Measurements from ENCODE around the gene HPCAL1. TPM values are rescaled to one million over a fixed set of nuclear protein-coding genes. Genes with fewer than 3 reads are reported as not detected.
A peak's percentile ranks its signal among the peaks of the same experiment; 100 is the strongest.
"Not testable (repeated sequence)": the region's sequence is repeated elsewhere in the genome, so short reads cannot be mapped to it uniquely, and the experiment has no call there.

The HPCAL1 gene
- total RNA-seq, 1 donor from 2014 or later: 27.5 TPM

DNA sequence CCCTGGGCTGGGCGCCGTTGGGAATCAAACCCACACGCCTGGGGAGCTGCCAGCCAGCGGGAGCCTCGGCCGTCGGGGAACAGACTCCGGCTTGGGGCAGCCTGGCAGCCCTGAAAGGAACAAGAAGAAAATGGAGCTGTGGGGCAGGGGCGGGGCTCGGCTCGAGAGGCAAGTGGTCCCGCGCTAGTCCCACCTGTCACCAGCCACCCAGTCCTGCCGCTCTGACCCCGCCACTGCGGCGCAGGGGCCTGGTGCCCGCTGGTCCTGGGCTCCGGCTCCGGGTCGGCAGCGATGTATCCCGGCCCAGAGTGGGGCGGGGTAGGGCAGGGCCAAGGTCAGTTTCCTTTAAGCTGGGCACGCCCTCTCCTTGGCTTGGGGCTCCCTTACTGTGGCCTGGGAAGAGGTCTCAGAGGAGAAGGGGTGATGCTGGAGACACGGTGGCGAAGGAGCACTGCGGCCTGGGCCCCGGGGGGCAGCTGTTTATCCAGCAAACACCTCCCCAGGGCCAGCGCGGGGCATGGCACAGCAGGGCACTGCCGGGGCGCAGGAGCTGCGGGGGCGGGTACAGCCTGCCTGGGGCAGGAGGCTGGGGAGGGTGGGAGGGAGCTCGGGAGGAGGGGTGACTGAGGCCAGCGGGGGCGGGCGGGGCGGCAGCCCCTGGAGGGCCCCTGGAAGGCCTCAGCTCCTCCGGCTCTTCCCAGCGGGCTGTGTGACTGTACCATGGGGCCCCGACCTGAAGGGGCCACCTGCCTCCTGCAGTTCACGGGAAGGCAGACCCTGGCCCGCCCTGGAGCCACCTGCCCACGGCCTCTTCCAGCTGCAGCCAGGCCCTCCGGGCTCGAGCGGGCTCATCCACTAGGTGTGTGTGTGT is 129.8 kb downstream of the HPCAL1 start:
- ATAC-seq (peak; percentile 15), DNase-seq (ENCODE audit: low spot score) (no peak)

DNA sequence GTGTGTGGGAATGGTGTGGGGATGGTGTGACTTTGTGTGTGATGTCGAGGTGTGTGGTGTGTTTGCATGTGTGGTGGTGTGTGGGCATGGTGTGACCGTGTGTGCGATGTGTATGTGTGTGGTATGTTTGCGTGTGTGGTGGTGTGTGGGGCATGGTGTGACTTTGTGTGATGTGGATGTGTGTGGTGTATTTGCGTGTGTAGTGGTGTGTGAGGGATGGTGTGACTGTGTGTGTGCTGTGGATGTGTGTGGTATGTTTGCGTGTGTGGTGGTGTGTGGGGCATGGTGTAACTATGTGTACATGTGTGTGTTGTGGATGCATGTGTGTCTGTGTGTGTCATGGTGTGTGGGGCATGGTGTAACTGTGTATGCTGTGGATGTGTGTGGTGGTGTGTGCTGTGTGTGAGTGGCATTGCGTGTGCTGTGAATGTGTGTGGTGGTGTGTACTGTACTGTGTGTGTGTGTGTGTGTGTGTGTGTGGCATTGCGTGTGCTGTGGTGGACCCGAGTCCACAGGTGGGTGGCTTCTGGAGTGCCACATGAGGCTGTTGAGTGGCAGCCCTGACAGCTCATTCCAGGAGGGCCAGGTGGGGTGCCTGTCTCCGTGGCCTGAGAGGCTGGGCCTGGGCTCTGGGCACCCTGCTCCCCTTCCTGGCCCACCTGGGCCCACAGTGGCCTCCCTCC is 130.7 kb downstream of the HPCAL1 start:
- no peak for ATAC-seq

DNA sequence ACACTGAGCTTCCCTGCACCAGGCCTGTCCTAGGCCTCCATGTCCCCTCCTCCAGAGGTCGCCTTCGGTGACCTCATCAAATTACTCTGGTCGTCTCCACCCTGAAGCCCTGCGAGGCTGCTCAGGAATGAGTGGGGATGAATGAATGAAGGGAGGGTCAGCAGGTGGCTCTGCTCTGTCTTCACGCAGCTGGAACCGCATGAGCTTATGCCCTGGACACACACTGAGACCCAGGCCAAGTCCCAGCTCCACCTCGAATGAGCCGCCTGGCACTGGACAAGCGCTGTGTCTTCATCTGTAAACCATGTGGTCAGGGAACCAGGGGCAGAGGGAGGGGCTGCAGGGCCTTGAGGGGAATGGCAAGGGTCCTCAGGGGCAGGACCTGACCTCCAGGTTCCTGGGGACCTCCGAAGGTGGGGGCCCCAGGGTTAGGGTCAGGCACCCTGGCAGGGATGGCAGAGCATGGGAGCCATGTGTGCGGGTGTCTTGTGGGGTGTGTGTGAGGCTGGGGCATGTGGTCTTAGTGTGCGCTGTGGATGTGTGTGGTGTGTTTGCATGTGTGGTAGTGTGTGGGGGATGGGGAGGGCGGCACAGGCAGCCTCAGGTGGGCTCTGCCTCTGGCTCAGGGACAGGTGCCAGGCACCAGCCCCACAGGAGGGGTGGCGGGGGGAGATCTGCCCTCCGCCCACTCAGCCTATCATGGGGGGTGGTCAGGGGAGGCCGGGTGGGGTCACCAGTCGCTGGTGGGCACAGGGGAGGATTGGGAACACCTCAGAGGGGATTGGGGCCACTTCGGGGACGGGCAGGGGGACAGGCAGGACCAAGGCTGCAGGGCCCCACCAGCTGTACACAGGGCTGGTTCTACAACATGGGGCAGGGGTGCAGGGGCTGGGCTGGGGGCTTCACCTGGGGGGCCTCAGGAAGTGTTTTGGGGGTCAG is 131.5 kb downstream of the HPCAL1 start:
- peak; percentile 44 for DNase-seq (ENCODE audit: low spot score)
- no peak for ATAC-seq

More for the DNA sequence above, 130.7 kb downstream of the HPCAL1 start:
- DNase-seq (ENCODE audit: low spot score): no peak

DNA sequence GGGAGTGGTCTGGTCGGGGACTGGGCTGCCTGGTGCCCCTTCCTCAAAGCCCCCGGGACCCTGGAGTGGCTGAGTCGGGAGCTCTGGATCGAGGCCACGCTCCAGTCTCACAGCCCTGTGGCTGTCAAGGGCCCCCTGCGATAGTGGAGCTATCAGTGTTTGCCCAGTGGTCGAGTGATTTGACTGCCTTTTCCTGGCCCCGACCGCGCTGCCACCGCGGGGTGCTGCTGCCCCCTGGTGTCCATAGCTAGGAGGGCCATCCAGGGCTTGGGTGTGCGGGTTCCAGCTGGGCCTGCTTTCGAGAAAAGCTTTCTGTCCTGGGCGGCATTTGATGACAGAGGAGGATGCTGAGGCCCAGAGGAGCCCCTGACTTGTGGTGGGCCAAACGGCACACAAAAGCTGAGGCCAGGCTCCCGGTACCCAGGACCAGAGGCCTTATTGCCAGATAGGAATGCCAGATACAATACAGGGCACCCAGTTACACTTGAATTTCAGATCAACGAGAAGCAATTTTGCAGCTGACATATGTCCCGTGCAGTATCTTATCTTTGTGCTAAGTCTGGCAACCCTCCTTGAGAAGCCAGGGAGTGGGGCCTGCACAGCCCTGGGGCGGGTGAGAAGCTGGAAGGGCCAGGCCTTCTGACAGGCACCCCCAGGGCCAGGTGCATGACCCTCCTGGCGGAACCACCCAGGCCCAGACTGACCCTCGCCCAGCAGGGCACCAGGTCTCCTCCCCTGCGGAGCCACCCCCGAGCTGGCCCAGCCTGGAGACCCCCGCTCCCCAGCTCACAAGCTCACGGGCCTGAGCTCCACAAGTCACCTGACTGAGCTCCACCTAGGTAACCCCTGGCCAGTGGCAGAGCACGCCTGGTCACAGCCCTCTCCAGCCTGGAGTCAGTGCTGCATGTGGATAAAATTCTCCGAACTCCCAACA is 132.4 kb downstream of the HPCAL1 start:
- peak; percentile 73 for DNase-seq (ENCODE audit: low spot score)
- ATAC-seq: peak; percentile 83

DNA sequence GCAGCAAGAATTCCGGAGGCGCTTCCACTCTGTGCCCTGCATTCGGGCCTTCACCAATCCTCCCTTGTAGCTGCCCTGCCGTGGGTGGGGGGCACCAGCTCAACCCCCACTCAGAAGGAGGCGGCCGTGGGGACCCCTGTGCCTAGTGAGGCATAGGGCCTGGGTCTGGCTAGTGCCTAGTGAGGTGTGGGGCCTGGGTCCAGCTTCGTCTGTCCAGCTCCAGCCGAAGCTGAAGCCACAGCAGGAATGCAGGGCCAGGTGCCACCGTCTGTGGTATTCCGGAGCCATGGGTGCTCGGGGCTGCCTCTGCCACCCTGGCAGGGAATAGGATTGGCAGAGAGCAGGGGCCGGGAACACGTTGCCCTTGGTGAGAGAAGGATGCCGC is 133.1 kb downstream of the HPCAL1 start:
- DNase-seq (ENCODE audit: low spot score) (no peak), ATAC-seq (no peak)

DNA sequence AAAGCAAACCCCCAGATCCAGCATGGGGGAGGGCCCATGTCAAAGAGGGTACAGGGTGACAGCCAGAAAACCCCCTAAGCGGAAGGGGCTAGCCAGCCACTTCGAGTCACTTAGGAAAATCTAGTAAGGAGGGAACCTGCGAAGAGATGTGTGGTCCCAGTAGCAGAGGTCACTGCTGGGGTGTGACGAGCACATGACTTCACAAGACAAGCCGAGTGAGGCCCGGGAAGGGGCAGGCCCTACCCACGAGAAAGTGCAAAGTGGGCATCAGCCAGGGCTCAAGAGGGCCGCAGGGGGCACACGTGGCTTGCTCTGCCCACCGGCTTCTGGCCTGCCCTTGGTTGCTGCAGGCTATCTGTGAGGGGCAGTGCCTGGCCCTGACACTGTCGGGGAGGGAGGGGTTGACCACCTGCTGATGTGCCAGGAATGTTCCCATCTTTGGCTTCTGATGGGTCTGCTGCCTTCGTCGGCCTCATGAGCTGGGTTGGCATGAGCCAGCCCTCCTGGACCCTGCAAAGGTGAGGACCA is 133.9 kb downstream of the HPCAL1 start:
- no peak for ATAC-seq
- DNase-seq (ENCODE audit: low spot score): no peak

DNA sequence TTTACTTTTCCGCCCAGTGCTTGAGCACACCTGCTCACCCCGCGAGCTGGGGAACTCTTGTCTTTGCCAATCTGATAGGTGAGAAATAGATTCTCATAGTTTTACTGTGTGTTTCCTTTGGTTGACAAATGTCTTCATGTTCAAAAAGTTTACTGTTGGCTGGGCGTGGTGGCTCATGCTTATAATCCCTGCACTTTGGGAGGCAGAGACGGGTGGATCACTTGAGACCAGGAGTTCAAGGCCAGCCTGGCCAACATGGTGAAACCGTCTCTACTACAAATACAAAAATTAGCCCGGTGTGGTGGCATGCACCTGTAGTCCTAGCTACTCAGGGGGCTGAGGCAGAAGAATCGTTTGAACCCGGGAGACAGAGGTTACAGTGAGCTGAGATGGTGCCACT is 135.1 kb downstream of the HPCAL1 start:
- DNase-seq (ENCODE audit: low spot score): no peak
- no peak for ATAC-seq

DNA sequence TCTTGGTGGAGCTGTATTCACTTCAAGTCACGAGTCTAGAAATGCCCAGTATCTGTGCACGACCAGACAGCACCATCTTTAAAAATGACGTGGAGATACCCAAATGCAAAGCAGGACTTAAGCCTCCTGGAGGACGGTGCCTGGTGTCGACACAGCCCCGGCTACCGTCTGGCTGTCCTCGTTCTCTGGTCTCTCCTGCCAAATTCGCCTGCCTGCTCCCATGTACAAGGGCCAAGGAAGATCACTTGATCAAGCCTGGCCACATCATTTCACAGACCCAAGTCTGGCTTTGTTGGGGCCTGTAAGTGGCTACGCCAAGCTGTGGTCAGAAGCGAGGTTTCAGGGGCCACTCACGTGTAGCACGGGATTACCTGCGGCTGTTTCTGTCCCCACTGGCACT is 136.0 kb downstream of the HPCAL1 start:
- ATAC-seq: peak; percentile 52
- no peak for DNase-seq (ENCODE audit: low spot score)

DNA sequence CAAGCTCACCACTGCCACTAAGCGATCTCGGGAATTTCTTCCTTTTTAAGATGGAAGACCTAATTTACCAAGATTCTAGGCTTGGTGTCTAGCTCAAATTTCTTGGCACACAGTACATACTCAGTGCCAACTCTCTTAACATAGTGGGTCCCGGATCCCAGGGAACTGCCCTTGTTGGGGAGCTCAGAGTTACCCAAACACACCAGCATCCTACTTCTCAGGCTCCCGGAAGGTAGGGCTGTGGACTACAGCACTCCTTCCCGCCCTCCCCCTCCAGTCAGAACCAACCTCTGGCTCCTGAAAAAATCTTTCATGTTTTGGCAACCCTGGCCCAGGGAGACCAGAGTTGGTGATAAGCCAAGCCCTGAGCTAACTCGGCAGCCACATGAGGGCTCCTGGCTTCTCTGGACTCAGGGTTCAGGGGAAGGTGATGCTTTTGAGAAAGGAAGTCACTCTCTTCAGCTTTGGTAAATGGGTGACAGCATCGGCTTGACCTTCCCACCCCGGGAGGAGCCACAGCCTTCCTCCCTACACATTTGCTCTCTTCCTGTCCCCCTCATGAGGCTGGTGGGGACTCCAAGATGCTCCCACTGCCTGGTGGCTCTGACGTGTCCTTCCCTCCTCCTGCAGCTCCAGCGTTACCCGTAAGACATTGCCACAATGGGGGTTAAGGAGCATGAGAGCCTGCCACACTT is 136.6 kb downstream of the HPCAL1 start:
- no peak for DNase-seq (ENCODE audit: low spot score)
- ATAC-seq: peak; percentile 75

DNA sequence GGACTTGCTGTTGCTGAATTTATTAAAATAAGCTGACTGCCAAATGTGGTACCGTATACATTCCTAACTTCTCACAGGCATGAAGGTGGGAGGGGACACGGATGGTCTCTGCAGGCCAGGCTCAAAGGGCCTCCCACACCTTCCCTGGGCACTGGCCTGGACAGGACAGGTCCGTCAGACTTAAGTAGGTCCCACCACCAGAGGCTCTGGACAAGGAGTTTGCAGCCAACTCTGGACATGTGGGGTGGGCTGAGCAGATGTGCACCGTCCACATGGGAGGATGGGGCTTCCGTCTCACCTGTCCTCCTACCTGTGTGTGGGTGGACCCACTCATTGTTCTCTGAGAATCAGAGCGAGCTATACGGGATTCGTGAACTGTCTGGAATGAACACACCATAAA is 137.3 kb downstream of the HPCAL1 start:
- DNase-seq (ENCODE audit: low spot score) (no peak), ATAC-seq (no peak)

DNA sequence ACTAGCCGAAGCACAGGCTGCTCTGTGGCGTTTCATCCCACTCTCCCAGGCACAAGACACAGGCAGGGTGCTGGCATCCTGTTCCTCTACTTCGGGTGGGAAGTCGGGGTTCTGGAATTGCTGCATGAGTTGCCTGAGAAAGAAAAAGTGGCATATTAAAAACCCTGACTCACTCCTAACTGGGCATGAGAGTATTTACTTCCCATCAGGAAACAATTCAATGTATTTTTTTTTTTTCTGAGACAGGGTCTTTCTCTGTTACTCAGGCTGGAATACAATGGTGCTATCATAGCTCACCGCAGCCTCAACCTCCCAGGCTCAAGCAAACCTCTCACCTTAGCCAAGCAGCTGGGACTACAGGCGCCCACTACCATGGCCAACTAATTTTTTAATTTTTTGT is 138.0 kb downstream of the HPCAL1 start:
- DNase-seq (ENCODE audit: low spot score) (no peak), ATAC-seq (no peak)

DNA sequence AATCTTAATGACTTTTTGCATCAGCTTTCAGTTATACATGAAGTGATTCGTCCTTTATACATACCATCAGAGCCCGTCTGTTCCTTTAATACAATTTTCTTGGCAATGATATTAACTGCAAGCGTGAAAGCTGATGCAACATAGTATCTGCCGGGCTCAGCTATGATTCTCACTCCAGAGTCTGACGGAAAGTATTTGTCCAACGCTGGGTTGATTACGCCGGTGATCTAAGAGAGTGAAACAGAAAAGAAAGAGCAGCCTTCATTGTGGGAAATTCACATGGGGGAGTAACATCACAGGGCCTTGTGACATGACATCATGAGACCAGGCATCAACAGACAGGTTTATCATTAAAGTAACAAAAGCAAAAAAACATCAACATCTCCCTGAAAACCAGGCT is 139.2 kb downstream of the HPCAL1 start:
- DNase-seq (ENCODE audit: low spot score) (no peak), ATAC-seq (no peak)

DNA sequence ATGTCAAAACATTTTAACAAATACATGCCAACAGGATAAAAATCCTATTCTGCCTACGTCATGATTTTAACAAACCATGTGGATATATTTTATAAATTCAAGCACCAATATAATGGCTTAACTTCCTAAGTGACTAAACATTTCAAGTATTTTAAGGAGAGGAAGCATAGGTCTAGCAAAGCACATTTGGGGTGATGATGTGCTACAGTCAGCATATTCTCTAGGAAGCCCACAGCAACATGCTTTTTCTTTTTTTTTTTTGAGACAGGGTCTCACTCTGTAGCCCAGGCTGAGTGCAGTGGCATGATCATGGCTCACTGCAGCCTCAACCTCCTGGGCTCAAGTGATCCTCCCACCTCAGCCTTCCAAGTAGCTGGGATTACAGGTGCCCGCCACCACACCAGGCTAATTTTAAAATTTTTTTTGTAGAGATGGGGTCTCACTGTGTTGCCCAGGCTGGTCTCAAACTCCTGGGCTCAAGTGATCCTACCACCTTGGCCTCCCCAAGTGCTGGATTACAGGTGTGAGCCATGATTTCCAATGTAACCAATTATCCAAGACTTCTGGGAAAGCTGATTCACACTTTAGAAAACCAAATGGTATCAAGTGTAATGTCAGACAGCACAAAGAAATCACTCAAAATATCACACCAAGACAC is 139.9 kb downstream of the HPCAL1 start:
- not testable (repeated sequence) for ATAC-seq; DNase-seq (ENCODE audit: low spot score)

DNA sequence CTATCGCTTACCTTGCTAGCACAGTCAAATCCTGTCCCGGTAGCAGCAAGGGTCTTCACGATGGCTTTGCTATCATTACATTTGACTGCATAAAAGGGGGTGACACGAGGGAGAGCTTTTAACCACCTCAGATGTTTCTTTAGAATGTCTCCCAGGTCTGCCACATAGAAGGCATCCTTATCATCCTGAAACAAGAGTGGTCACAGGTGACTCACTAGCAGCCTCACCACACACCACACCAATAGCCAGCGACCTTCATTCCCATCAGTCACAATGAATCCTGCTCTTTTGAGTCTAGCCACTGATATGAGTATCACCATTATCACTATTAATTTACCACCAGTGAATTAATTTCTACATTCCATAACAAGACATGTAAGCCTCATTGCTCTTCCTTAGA is 141.8 kb downstream of the HPCAL1 start:
- ATAC-seq (no peak), DNase-seq (ENCODE audit: low spot score) (no peak)

DNA sequence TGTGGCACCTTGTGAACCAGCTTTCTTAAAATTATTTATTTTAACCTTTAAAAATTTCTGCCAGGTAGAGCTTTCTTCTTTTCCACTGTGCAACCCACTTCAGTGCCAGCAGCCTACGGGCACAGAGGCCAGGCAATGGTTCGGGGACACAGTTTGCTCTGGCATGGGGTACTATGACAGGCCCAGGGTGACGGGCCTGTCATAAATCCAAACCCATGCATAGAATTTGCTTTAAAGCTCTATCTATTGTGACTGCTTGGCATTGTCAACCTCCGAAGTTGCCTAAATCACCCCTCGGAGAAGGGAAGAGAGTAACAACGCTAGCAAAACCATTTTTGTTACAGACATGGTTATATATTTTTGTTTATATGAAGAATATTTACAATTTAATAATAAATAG is 143.9 kb downstream of the HPCAL1 start:
- DNase-seq (ENCODE audit: low spot score): no peak
- ATAC-seq: no peak

DNA sequence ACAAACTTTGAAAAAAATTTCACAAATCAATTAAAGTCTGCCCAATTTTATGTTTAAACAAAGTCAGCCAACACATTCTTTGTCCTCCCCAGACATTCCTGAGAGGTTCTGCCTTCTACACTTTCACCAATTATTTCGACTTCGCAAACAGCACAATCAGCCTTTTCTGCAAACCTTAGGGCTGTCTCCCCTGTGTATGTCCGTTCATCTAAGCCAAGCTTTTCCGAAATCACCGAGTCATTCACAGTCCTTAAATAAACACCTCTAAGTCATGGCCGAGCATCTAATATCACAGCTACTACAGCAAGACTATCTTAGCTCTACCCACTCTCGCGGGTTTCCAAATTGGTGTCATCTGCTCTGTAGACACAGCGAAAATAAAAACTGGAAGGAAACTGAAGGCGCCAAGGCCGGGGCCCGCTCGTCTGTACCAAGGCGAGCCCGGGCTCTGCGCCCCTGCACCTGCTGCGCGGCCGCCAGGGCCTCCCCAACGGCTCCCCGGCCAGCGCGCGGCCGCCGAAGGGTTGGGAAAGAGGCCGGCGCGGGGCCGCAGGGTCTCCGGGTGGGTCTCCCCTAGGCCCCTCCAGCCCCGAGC is 144.7 kb downstream of the HPCAL1 start:
- DNase-seq (ENCODE audit: low spot score): no peak
- ATAC-seq: peak; percentile 27

DNA sequence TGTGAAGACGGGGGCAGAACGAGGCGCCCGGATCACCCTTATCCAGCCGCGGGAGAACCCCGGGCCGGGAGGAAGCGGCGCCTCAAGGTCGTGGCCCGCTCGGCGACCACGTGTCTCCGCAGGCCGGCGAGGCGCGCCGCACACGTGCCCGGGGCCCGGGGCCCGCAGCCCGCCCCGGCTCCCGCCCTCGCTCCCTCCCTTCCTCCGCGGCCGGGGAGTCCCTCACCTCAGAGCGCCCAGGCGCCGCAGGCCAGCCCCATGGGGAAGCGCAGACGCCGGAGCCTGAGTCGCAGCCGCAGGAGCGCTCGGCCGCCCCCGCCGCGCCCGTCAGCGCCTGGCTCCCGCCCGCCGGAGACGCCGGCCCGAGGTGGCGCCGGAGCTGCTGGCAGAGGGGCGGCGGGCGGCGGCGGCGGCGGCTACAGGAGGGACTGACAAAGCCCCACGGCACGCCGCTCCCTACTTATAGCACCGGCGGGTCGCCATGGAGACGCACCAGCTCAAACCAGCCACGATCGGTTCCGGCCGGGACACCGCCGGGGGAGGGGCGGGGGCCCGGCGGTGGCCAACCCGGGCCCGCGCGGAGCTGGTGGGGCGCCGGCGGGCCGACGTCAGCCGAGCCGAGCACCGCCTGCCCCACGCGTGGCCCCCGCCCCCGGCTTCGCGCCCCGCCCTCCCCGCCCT is 145.3 kb downstream of the HPCAL1 start, which contains the start of gene ODC1:
Gene ODC1 (minus strand): TSS at position 433 of the 681 bp plus-strand sequence. CDS start 3,295 bp downstream, outside the sequence.
- peak; percentile 96 for DNase-seq (ENCODE audit: low spot score)
- ATAC-seq: peak; percentile 70

Measured in left lobe of liver (tissue), 2 donors.